ENCODE data around the gene CCDC91. TPM values are rescaled to one million over a fixed set of nuclear protein-coding genes. Genes with fewer than 3 reads are reported as not detected.

The CCDC91 gene
- polyA plus RNA-seq, 1 donor from 2014 or later, result 11.6 TPM

GRCh38 chr12:28390206-28390605, 199.9 kb downstream of the CCDC91 start:
- Histone ChIP-seq H2AFZ (ENCODE audit: low read depth, low read length) (no peak overlapping the region), H3K4me3 (ENCODE audit: low read length) (no peak overlapping the region), H3K27ac (ENCODE audit: low read length) (no peak overlapping the region), H3K36me3 (ENCODE audit: insufficient read depth, low read length) (no peaks in the 10 kb centered on the region), H3K79me2 (replicated peaks; ENCODE audit: insufficient read depth, low read length) (no peaks in the 10 kb centered on the region), H4K20me1 (ENCODE audit: insufficient read depth) (no peaks in the 10 kb centered on the region), H3K9me2 (ENCODE audit: insufficient read depth, low read length) (no peaks in the 10 kb centered on the region), H3K27me3 (ENCODE audit: insufficient read depth, low read depth, low read length) (no peaks in the 10 kb centered on the region), H3K4me2 (ENCODE audit: low read length) (no peak overlapping the region), H3K9me3 (ENCODE audit: low read length) (no peaks in the 10 kb centered on the region), H3K9ac (ENCODE audit: low read length) (no peak overlapping the region), H3F3A (ENCODE audit: insufficient read depth, low read length, poor library complexity, severe bottlenecking) (no peaks in the 10 kb centered on the region)
- TF ChIP-seq SMC3 (conservative IDR thresholded peaks at IDR 0.05; ENCODE audit: poor library complexity) (no peak), REST (IDR thresholded peaks at IDR 0.05; ENCODE audit: borderline replicate concordance) (no peak), EZH2 (IDR thresholded peaks at IDR 0.05; ENCODE audit: borderline replicate concordance, insufficient read depth, low read length, poor library complexity, severe bottlenecking) (no peak), POLR2AphosphoS5 (IDR thresholded peaks at IDR 0.05) (no peak), TAF1 (IDR thresholded peaks at IDR 0.05; ENCODE audit: low read depth) (no peak), CTCF (IDR thresholded peaks at IDR 0.05; ENCODE audit: poor library complexity, severe bottlenecking) (no peak), EP300 (conservative IDR thresholded peaks at IDR 0.05; ENCODE audit: poor library complexity, severe bottlenecking) (no peak), RAD21 (conservative IDR thresholded peaks at IDR 0.05) (no peak), MXI1 (conservative IDR thresholded peaks at IDR 0.05; ENCODE audit: poor library complexity, severe bottlenecking) (no peak)

DNA sequence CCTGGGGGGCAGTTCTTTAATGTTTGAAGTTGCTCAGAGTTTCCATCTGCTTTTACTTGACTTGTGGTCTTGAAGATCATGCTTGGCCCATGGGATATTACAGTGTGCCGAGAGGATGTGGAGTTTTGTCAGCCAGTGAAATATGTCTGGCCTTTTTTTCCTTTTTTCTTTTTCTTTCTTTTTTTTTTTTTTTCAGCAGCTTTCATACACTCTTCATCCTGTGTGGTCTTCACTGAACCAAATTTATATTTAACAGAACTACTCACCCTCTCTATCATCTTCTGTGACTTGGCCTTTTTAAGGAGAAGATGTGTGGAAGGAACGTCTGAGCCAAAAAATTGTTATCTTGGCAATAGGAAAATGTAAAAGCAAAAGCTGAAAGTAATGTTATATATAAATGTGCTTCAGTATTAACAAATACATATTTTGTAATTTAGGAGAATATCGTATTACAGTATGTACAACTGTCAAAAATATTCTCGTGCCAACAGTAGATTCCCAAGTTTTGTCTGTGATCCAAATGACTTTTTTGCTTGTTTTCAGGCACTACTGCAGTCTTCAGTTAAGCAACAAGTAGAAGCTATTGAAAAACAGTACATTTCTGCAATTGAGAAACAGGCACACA, 200.6 kb downstream of the CCDC91 start:
- TF ChIP-seq EZH2 (IDR thresholded peaks at IDR 0.05; ENCODE audit: borderline replicate concordance, insufficient read depth, low read length, poor library complexity, severe bottlenecking), result no peak
- no peak for TF ChIP-seq RAD21 (conservative IDR thresholded peaks at IDR 0.05)
- Histone ChIP-seq H3K9me3 (ENCODE audit: low read length) (no peaks in the 10 kb centered on the region), H3F3A (ENCODE audit: insufficient read depth, low read length, poor library complexity, severe bottlenecking) (no peaks in the 10 kb centered on the region), H3K4me3 (ENCODE audit: low read length) (no peak overlapping the region), H3K27me3 (ENCODE audit: insufficient read depth, low read depth, low read length) (no peaks in the 10 kb centered on the region), H2AFZ (ENCODE audit: low read depth, low read length) (no peak overlapping the region), H3K4me2 (ENCODE audit: low read length) (no peak overlapping the region), H3K9me2 (ENCODE audit: insufficient read depth, low read length) (no peaks in the 10 kb centered on the region), H3K27ac (ENCODE audit: low read length) (no peak overlapping the region), H3K36me3 (ENCODE audit: insufficient read depth, low read length) (no peaks in the 10 kb centered on the region), H3K9ac (ENCODE audit: low read length) (no peak overlapping the region), H3K79me2 (replicated peaks; ENCODE audit: insufficient read depth, low read length) (no peaks in the 10 kb centered on the region), H4K20me1 (ENCODE audit: insufficient read depth) (no peaks in the 10 kb centered on the region)

All from neural cell (in vitro differentiated cells).